Subcutaneous adipose tissue (tissue), 4 donors: Measurements from ENCODE around the gene GTPBP4. TPM values are rescaled to one million over a fixed set of nuclear protein-coding genes. Genes with fewer than 3 reads are reported as not detected.

Experiments used
- CTCF ChIP-seq: fragments of 450-650 bp; IDR thresholded peaks from one replicate; pipeline ENCODE4 v1.5.1; 2016; ENCODE audit warnings: low read depth, mild to moderate bottlenecking, control low read depth, antibody characterized with exemption, moderate library complexity
- total RNA-seq, 4 donors: library from RNA; depleted of rRNA; stranded (reverse); fragments of >200 nt; gene quantifications; one replicate each; pipeline ENCODE4 v1.1.0, GENCODE V29; 2016

GTPBP4 gene
- total RNA-seq, result 10 to 100 TPM; 26.3 to 31.9 (median 29.6) TPM

GRCh38 chr10:987870-988666 is at the start of gene GTPBP4:
Gene GTPBP4 (plus strand): TSS chr10:988434. CDS start chr10:988480, 46 bp downstream.
- TF ChIP-seq CTCF, result no peak

GRCh38 chr10:938941-939678 is 49.1 kb upstream of the GTPBP4 start:
- no peak for TF ChIP-seq CTCF

GRCh38 chr10:943334-944033 is 44.8 kb upstream of the GTPBP4 start:
- no peak for TF ChIP-seq CTCF

- TF ChIP-seq CTCF, result no peak
These were observed 44.0 kb upstream of the GTPBP4 start for GRCh38 chr10:944034-944831.

- no peak for TF ChIP-seq CTCF
These were observed 42.5 kb upstream of the GTPBP4 start for GRCh38 chr10:945778-946177.

GRCh38 chr10:947051-947450 is 41.2 kb upstream of the GTPBP4 start:
- no peak for TF ChIP-seq CTCF
